Naive thymus-derived CD4-positive, alpha-beta T cell (primary cell): ENCODE results near the gene F13A1. TPM values are rescaled to one million over a fixed set of nuclear protein-coding genes. Genes with fewer than 3 reads are reported as not detected.

ENCODE experiments used
- ATAC-seq: fragments of 150-1000 bp; cut with Tn5 transposase; 2 replicates; pipeline ENCODE4 v1.10.0; 2021; ENCODE audit warnings: mild to moderate bottlenecking, moderate library complexity
- CTCF ChIA-PET: fragments of 350-600 bp; sonication (Branson Sonifier 250); formaldehyde crosslinking; loops from one replicate; lab custom pipeline; 2021; ENCODE audit warnings: antibody characterized with exemption; lab: Charles Lee
- POLR2A ChIA-PET: fragments of 350-600 bp; sonication (Branson Sonifier 250); formaldehyde crosslinking; loops from one replicate; lab custom pipeline; 2021; ENCODE audit warnings: antibody characterized with exemption, inconsistent platforms; lab: Charles Lee
- DNase-seq, 9 donors: peaks; one replicate each; pipeline versions ENCODE4 v3.0.0 to v3.0.0-alpha.2; 2020 to 2022; ENCODE audit warnings: mixed read lengths in 1 of 9
- H3K27ac ChIP-seq: one replicate; pipeline ENCODE4 v1.7.0; 2013; ENCODE audit warnings: mild to moderate bottlenecking, low read depth, low read length, moderate library complexity
- H3K27me3 ChIP-seq, 2 donors: one replicate each; pipeline ENCODE4 v1.7.0; 2013; ENCODE audit warnings: low read length in 2 of 2, mild to moderate bottlenecking in 2 of 2, moderate library complexity in 2 of 2; ENCODE audit not compliant: control insufficient read depth in 2 of 2, insufficient read depth in 2 of 2
- H3K36me3 ChIP-seq, 3 experiments: 1 replicate in 2 of 3; 2 replicates in 1 of 3; pipeline ENCODE4 v1.7.0; 2013; ENCODE audit warnings: low read length in 3 of 3, mild to moderate bottlenecking in 3 of 3, moderate library complexity in 1 of 3; ENCODE audit not compliant: insufficient read depth in 3 of 3, control insufficient read depth in 2 of 3
- H3K4me1 ChIP-seq, 2 donors: one replicate each; pipeline ENCODE4 v1.7.0; 2013; ENCODE audit warnings: low read length in 2 of 2, mild to moderate bottlenecking in 2 of 2, moderate library complexity in 1 of 2; ENCODE audit not compliant: control insufficient read depth in 2 of 2, insufficient read depth in 2 of 2
- H3K4me3 ChIP-seq: 2 replicates; pipeline ENCODE4 v1.7.0; 2013; ENCODE audit warnings: mild to moderate bottlenecking, low read length
- H3K9me3 ChIP-seq, 3 experiments: 1 replicate in 2 of 3; 2 replicates in 1 of 3; pipeline ENCODE4 v1.7.0; 2013; ENCODE audit warnings: low read length in 3 of 3; ENCODE audit not compliant: control insufficient read depth in 2 of 3
- H3K27ac Mint-ChIP-seq, 9 donors: one replicate each; pipeline ENCODE4 v1.8.0; 2020 to 2022; ENCODE audit warnings: mixed read lengths in 9 of 9, mild to moderate bottlenecking in 8 of 9, moderate library complexity in 5 of 9, inconsistent platforms in 2 of 9
- H3K27me3 Mint-ChIP-seq, 5 donors: one replicate each; pipeline ENCODE4 v1.8.0; 2021 to 2022; ENCODE audit warnings: mixed read lengths in 5 of 5, mild to moderate bottlenecking in 1 of 5
- H3K36me3 Mint-ChIP-seq, 5 donors: one replicate each; pipeline ENCODE4 v1.8.0; 2020 to 2022; ENCODE audit warnings: mixed read lengths in 5 of 5, mild to moderate bottlenecking in 3 of 5, inconsistent platforms in 1 of 5
- H3K4me1 Mint-ChIP-seq, 7 donors: one replicate each; pipeline ENCODE4 v1.8.0; 2020 to 2022; ENCODE audit warnings: mixed read lengths in 7 of 7, mild to moderate bottlenecking in 3 of 7, inconsistent platforms in 1 of 7
- H3K4me3 Mint-ChIP-seq, 10 donors: one replicate each; pipeline ENCODE4 v1.8.0; 2020 to 2022; ENCODE audit warnings: mild to moderate bottlenecking in 10 of 10, mixed read lengths in 10 of 10, moderate library complexity in 6 of 10, inconsistent platforms in 2 of 10
- H3K9me3 Mint-ChIP-seq, 11 donors: one replicate each; pipeline ENCODE4 v1.8.0; 2020 to 2022; ENCODE audit warnings: mixed read lengths in 11 of 11, mild to moderate bottlenecking in 4 of 11, inconsistent platforms in 1 of 11, moderate library complexity in 1 of 11
- intact Hi-C, 2 donors: fragments of 100-400 bp; cut with micrococcal nuclease; formaldehyde crosslinking; loops; one replicate each; pipeline ENCODE4 v1.15.1; 2023
- polyA plus RNA-seq, 2 donors: library from polyadenylated mRNA; unstranded; fragments of 300-500 nt; fragmentation: Illumina TruSeq; gene quantifications; one replicate each; pipeline ENCODE4 v1.2.3, GENCODE V29; 2021
- total RNA-seq, 6 experiments: library from RNA in 5 of 6; stranded (reverse) in 5 of 6; gene quantifications; 1 replicate in 5 of 6; 2 replicates in 1 of 6; pipeline ENCODE4 v1.2.3 and lab custom pipeline; 2021 to 2026

Gene F13A1
- total and polyA plus RNA-seq, 7 experiments from 2014 or later = 0.04 to 42.2 (median 3.0) TPM; not detected in 1

DNA sequence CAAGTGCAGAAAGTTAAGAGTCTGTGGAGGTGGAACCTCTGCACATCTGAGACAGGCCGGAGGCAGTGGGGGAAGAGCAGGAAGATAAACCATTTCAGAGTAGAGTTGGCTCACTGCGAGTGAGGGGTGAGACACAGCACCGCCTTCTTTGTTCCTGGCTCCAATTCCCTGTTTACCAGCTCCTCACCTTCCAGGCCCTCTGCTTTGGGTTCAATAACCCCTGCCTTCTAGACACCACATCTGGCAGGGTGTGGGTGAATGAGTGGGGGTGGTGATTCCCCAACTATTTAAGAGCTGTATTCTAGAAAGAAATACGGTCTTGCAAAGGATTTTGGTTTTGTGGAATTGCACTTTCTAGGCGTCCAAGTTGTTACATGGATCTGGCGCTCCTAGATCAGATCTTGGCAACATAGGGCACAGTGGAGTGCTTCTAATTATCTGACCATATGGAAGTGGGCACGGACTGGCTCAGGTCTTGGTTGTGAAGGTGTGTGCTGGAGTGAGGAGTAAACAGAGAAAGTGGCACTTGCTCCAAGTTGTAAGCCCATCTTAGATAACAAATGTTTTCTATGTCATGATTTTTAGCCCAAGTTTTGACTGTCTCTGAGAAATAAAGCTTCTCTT, 172.2 kb downstream of the F13A1 start:
- Histone ChIP-seq H3K4me3 (no peak overlapping the region), H3K36me3 (no peaks in the 10 kb centered on the region), H3K4me1 (no peaks in the 10 kb centered on the region), H3K27me3 (no peaks in the 10 kb centered on the region), H3K27ac (no peak overlapping the region), H3K9me3 (no peaks in the 10 kb centered on the region)
- Mint-ChIP-seq H3K4me1 (no peaks in the 10 kb centered on the region), H3K27ac (no peak overlapping the region), H3K4me3 (no peak overlapping the region), H3K9me3 (peaks cover 0 to 4% (median 0%) of the 10 kb centered on the region in 11 donors), H3K27me3 (peaks cover 4 to 37% (median 21%) of the 10 kb centered on the region in 5 donors), H3K36me3 (no peaks in the 10 kb centered on the region)
- CTCF ChIA-PET = no interaction called here
- intact Hi-C loops = no loop called here
- DNase-seq (no peak), ATAC-seq (no peak)
- POLR2A ChIA-PET = no interaction called here

- no peak overlapping the region for H3K4me3 ChIP-seq
- Mint-ChIP-seq H3K4me1 (no peaks in the 10 kb centered on the region), H3K27ac (no peak overlapping the region), H3K9me3 (peaks cover 0 to 2% (median 0%) of the 10 kb centered on the region in 11 donors), H3K4me3 (no peak overlapping the region), H3K36me3 (no peaks in the 10 kb centered on the region), H3K27me3 (peaks cover 0 to 13% (median 8%) of the 10 kb centered on the region in 5 donors)
- peak; percentile 52 for ATAC-seq
- no peaks in the 10 kb centered on the region for H3K4me1 ChIP-seq
- no peaks in the 10 kb centered on the region for H3K36me3 ChIP-seq
- no peaks in the 10 kb centered on the region for H3K9me3 ChIP-seq
- H3K27ac ChIP-seq = no peak overlapping the region
- peak in 5 of 9 donors; percentile 3 to 31 (median 21) for DNase-seq
- CTCF ChIA-PET = interaction anchor here (0.7 to 1.7 kb wide), 2 partner anchors 660 to 913 kb away, joined by 3 to 5 read pairs; no protein-coding TSS in a partner anchor
- no peaks in the 10 kb centered on the region for H3K27me3 ChIP-seq
- POLR2A ChIA-PET = no interaction called here
- intact Hi-C loops = loop anchor here in 1 of 2 donors (1.0 to 2.0 kb wide), 2 partner anchors 660 to 989 kb away; no protein-coding TSS in a partner anchor
Observed at GRCh38 chr6:6131492-6132109, 188.9 kb downstream of the F13A1 start.

DNA sequence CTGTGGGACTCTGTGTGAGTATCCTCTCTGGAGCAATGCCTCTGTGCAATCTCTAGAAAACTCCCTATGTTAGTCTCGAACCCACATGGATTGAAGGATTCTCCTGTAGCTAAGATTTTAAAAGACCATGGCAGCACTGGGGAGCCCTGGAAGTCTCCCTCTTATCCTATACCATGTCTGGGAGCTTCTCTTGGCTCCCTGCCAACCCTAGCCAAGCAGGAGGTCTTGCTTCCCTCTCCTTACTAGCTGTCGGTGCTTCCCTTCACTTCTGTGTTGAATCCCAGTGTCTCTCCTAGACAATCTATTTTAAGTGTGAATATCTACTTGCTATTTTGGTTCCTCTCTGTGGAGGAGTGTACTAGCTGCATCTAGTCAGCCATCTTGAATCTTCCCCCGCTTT, 195.0 kb downstream of the F13A1 start:
- ATAC-seq = no peak
- Histone ChIP-seq H3K4me3 (no peak overlapping the region), H3K9me3 (no peaks in the 10 kb centered on the region), H3K27ac (no peak overlapping the region), H3K36me3 (no peaks in the 10 kb centered on the region), H3K4me1 (no peaks in the 10 kb centered on the region), H3K27me3 (no peaks in the 10 kb centered on the region)
- no peak for DNase-seq
- peaks cover 7 to 17% (median 12%) of the 10 kb centered on the region in 5 donors for H3K27me3 Mint-ChIP-seq
- CTCF ChIA-PET = no interaction called here
- POLR2A ChIA-PET = no interaction called here
- H3K27ac Mint-ChIP-seq = no peak overlapping the region
- no peak overlapping the region for H3K4me3 Mint-ChIP-seq
- H3K9me3 Mint-ChIP-seq = peaks cover 2 to 30% (median 13%) of the 10 kb centered on the region in 11 donors
- no peaks in the 10 kb centered on the region for H3K4me1 Mint-ChIP-seq
- intact Hi-C loops = no loop called here
- H3K36me3 Mint-ChIP-seq = peaks cover 0 to 15% (median 8%) of the 10 kb centered on the region in 5 donors

DNA sequence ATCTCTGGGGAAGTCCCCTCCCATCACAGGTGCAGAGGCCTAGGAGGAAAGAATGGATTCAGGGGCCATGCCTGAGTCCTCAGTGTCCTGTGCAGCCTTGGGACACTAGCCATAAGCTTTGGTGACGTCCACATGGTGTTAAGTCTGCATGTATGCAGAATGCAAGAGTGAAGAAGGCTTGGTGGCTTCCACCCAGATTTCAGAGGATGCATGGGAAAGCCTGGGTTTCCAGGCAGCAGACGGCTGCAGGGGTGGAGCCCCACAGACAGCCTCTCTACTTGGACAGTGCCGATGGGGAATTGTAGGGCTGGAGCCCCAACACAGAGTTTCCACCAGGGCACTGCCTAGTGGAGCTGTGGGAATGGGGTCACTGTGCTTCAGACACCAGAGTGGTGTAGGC, 196.7 kb downstream of the F13A1 start:
- Mint-ChIP-seq H3K4me3 (no peak overlapping the region), H3K4me1 (no peaks in the 10 kb centered on the region), H3K36me3 (peaks cover 0 to 15% (median 8%) of the 10 kb centered on the region in 5 donors), H3K9me3 (peaks cover 2 to 37% (median 18%) of the 10 kb centered on the region in 11 donors), H3K27ac (no peak overlapping the region), H3K27me3 (peaks cover 0 to 26% (median 17%) of the 10 kb centered on the region in 5 donors)
- intact Hi-C loops = no loop called here
- ChIA-PET CTCF (no interaction called here), POLR2A (no interaction called here)
- H3K4me1 ChIP-seq = no peaks in the 10 kb centered on the region
- no peaks in the 10 kb centered on the region for H3K9me3 ChIP-seq
- H3K36me3 ChIP-seq = no peaks in the 10 kb centered on the region
- no peaks in the 10 kb centered on the region for H3K27me3 ChIP-seq
- DNase-seq = no peak
- no peak overlapping the region for H3K27ac ChIP-seq
- ATAC-seq = no peak
- H3K4me3 ChIP-seq = no peak overlapping the region

DNA sequence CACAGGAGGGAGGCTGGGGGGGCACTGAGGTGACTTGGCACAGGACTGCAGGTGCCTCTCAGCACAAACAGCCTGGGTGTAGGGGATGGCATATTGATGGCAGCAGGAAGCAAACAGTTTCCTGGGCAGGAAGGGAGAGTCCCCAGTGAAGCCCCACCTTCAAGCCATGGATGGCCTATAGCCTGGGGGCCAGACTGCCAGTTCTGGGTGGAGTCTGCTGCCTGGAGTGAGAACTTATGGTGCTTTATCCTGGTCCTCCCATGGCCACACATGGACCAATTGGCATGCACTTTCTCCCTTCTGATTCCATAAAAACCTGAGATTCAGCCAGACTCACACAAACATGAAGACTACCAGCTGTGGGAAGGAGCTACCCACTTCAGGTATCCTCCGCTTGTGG, 198.5 kb downstream of the F13A1 start:
- peaks cover under 1 to 38% (median 25%) of the 10 kb centered on the region in 5 donors for H3K27me3 Mint-ChIP-seq
- ChIA-PET POLR2A (no interaction called here), CTCF (no interaction called here)
- Histone ChIP-seq H3K27ac (no peak overlapping the region), H3K36me3 (no peaks in the 10 kb centered on the region), H3K4me1 (no peaks in the 10 kb centered on the region), H3K27me3 (no peaks in the 10 kb centered on the region), H3K4me3 (no peak overlapping the region), H3K9me3 (no peaks in the 10 kb centered on the region)
- no peak for ATAC-seq
- peaks cover 0 to 19% (median 10%) of the 10 kb centered on the region in 5 donors for H3K36me3 Mint-ChIP-seq
- H3K9me3 Mint-ChIP-seq = peaks cover 7 to 54% (median 25%) of the 10 kb centered on the region in 11 donors
- intact Hi-C loops = no loop called here
- no peaks in the 10 kb centered on the region for H3K4me1 Mint-ChIP-seq
- H3K4me3 Mint-ChIP-seq = no peak overlapping the region
- H3K27ac Mint-ChIP-seq = no peak overlapping the region
- no peak for DNase-seq

- POLR2A ChIA-PET = no interaction called here
- H3K4me1 Mint-ChIP-seq = no peaks in the 10 kb centered on the region
- intact Hi-C loops = no loop called here
- CTCF ChIA-PET = no interaction called here
- peaks cover 0 to 3% (median 0%) of the 10 kb centered on the region in 5 donors for H3K36me3 Mint-ChIP-seq
- H3K9me3 Mint-ChIP-seq = peaks cover 2 to 67% (median 24%) of the 10 kb centered on the region in 11 donors
- no peak overlapping the region for H3K27ac Mint-ChIP-seq
- no peaks in the 10 kb centered on the region for H3K4me1 ChIP-seq
- H3K36me3 ChIP-seq = no peaks in the 10 kb centered on the region
- no peaks in the 10 kb centered on the region for H3K9me3 ChIP-seq
- peaks cover 16 to 61% (median 40%) of the 10 kb centered on the region in 5 donors for H3K27me3 Mint-ChIP-seq
- no peak overlapping the region for H3K4me3 Mint-ChIP-seq
- H3K27me3 ChIP-seq = no peaks in the 10 kb centered on the region
- no peak overlapping the region for H3K4me3 ChIP-seq
- H3K27ac ChIP-seq = no peak overlapping the region
- ATAC-seq (no peak), DNase-seq (no peak)
Observed at GRCh38 chr6:6105472-6106036, 214.9 kb downstream of the F13A1 start.
